Activated CD8-positive, alpha-beta memory T cell treated with anti-CD3 and anti-CD28 coated beads, Interleukin-2, amount 50 U/mL, for 1 hour (primary cell): ENCODE measurements around the gene TMEM126B.
A peak's percentile ranks its signal among the peaks of the same experiment; 100 is the strongest.
"Not testable (repeated sequence)": the region's sequence is repeated elsewhere in the genome, so short reads cannot be mapped to it uniquely, and the experiment has no call there.

ENCODE experiments used
- DNase-seq: peaks from one replicate; pipeline ENCODE4 v3.0.0-alpha.2; 2020; ENCODE audit errors: extremely low read depth

Gene TMEM126B

DNA sequence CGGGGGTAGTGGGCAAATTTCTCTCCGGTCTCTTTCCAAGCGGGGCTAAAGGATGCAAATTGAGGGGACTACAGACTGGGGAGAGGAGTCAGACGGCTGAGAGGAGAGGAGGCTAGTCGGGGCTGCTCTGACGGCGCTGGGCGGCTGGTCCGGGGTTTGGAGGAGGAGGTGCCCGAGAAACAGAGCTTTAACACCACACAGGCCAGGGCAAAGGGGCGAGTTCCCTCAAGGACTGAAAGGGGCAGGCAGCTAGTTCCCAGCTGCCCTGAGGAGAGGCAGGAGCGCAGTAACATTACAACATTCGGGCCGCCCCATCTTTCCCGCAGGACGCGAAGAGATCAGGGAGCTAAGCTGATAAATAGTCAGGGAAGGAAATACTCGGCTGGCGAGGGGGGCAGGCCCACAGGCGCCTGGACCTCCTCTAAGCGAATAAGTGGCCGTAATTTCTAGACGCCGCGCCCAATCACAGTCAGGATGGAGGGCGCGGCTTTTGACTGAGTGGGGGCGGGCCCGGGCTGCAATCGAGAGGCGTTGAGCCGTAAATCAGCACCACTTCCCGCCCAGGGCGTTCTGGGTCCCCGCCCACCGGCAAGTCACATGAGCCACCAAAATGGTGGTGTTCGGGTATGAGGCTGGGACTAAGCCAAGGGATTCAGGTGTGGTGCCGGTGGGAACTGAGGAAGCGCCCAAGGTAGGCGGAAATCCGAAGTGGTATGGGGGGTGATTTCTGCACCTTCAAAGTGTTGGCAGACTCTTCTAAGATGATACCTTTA is at the start of gene TMEM126B:
Gene TMEM126B, plus strand, starts transcription at position 596 of the 773 bp plus-strand sequence. Its CDS starts 15 bp downstream, at position 611.
- peak; percentile 82 for DNase-seq

DNA sequence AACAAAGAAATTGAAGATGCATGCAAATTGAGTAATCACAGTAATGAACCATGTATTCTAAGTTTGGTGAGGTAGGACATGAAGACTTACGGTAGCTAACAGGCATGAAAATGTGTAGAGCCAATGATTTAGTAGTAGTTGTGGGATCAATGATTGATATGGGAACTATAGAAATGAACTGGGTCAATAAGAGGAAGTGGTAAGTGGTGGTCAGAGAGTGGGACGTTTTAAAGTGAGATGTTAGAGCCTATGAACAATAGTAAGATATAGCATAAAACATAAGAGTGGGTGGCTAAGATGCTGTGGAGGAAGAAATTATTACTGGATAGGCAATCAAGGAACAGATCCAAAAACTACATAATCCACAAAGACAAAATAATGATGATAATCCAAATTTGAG is 46.3 kb upstream of the TMEM126B start:
- DNase-seq = no peak

DNA sequence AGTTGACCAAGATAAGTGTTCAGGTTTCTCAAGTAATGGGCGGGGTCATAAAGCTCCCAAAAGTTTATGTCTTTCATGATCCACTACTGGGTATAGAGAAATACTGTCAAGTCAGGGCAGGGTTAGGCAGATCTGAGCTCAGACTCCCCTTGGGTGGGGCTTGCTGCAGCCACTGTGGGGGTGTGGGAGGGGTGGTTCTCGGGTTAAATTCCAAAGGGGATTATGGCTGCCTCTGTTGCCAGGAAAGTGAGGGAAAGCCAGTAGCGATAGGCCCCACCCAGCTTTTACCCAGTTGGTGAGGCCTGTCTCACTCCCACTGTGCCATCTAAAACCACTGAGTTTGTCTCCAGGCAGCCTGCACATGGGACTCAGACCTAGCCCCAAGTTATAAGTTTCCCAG is 39.0 kb upstream of the TMEM126B start:
- no peak for DNase-seq

DNA sequence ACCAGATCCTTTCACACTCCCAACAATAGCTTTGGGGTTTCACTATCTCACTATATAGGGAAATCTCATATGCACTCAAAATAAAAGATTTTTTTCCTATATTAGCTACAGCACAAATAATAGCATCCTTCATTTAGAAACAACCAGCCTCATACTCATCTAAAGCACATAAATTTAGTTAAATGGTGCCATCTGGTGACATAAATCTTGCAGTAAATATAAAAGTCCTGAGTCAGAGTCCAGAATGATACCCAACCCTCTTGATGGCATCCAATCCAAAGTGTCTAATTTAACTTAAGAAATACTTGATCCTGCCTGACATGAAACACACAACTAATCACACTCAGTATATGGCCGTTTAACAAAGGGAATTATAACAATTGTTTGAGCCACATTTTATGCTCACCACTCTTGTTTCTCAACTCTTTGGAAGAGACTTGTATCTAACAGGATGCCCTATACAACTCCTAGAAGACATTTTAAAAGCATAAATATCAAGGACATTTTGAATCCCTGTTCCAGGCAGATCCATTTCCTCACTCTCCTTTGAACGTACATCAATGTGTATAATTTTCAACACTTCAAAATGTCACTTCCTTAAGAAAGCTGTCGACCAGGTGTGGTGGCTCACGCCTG is 37.4 kb upstream of the TMEM126B start:
- no peak for DNase-seq

GRCh38 chr11:85595285-85595884 is 33.0 kb upstream of the TMEM126B start:
- DNase-seq = no peak

DNA sequence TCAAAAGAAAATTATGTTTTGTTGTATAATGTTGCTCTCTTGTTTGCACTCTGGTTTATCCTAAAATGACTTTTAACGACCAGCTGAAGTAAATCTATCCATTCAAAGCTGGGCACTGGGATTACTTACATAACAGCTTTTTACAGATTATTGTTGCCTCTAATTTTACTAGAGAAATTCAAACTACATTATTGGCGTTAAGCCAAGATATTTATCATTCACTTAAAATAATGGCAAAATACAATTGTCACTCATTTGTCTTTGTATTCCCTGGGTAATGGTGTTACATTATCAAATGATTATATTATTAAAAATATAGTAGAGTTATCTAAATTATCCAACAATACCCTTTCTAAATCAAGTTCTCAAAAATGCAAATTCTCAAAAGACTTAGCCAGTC is 31.5 kb upstream of the TMEM126B start:
- DNase-seq = no peak

DNA sequence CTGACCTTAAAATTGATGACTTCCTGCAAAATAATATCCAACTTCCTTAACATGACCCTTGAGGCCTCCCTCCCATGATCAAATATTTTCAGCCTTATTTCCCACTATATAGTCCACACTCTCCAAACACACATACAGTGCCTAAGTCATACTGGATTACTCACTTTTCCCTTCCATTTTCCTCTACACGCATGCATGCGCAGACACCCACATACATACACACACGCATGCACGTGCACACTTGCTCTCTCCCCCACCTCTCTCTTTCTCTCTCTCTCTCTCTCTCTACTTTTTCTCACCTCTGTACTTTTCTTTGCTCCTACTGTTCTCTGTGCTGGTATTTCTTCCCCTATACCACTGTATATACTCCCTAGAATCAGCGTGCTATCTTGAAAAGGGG is 29.3 kb upstream of the TMEM126B start:
- no peak for DNase-seq

DNA sequence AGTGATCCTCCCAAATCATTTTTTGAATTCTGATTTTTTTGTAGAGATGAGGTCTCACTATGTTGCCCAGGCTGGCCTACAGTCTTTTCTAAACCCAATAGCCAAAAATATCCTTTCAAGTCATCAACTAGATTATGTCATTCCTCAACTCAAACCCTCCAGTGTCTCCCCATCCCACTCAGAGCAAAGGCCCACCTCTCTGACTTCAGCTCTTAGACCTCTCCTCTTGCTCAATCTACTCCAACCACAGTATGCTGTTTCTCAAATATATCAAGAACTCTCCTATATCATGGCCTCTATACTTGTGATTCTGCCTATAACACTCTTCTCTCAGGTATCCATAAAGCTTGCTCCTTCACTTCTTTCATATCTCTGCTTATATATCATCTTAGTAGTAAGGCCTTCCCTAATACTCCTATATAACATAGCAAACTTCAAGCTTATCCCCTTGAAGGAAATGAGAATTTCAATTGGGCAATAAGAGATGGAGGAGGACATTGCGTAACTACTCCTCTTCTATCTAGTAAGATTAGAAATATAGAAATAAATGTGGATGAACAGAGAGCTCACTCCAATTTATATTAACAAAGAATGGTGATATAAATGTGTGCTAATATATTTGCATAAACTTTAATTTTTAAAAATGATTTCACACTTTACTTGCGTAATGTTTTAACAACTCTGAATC is 25.7 kb upstream of the TMEM126B start:
- no peak for DNase-seq

DNA sequence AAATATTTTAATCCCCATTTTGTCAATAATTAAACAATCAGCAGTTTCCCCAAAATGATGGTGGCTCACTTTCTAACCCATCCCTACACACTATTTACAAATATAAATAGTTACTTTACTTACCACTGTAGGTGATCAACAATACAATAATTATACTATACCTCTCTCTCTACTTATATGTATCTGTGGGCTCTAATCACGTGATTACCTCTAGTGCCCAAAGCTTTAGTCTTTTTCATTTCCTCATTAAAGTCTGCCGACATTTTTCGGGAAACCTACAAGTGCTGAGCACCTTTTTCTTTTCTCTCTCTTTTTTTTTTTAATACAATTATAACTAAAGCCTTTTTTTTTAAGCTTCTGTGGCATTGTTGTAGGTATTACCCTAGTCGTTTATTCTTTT is 25.2 kb upstream of the TMEM126B start:
- no peak for DNase-seq

- not testable (repeated sequence) for DNase-seq
Observed at GRCh38 chr11:85606237-85606636, 22.2 kb upstream of the TMEM126B start.

DNA sequence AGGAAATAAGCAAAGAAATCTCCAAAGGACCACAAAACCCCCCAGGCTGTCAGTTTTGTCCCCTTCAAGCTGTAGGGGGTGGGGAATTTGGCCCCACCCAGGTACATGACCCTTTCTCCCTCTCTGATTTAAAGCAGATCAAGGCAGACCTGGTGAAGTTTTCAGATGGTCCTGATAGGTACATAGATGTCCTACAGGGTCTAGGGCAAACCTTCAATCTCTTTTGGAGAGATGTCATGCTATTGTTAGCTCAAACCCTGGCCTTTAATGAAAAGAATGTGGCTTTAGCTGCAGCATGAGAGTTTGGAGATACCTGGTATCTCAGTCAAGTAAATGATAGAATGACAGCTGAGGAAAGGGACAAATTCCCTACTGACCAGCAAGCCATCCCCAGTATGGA is 19.8 kb upstream of the TMEM126B start:
- not testable (repeated sequence) for DNase-seq

DNA sequence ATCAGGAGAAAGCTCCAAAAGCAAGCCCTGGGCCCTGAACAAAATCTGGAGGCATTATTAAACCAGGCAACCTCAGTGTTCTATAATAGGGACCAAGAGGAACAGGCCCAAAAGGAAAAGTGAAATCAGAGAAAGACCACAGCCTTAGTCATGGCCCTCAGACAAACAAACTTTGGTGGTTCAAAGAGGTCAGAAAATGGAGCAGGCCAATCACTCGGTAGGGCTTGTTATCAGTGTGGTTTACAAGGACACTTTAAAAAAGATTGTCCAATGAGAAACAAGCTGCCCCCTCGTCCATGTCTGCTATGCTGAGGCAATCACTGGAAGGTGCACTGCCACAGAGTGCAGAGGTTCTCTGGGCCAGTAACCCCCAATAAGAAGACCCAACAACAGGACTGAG is 19.1 kb upstream of the TMEM126B start:
- DNase-seq = not testable (repeated sequence)

GRCh38 chr11:85611643-85612042 is 16.8 kb upstream of the TMEM126B start:
- DNase-seq = not testable (repeated sequence)

DNA sequence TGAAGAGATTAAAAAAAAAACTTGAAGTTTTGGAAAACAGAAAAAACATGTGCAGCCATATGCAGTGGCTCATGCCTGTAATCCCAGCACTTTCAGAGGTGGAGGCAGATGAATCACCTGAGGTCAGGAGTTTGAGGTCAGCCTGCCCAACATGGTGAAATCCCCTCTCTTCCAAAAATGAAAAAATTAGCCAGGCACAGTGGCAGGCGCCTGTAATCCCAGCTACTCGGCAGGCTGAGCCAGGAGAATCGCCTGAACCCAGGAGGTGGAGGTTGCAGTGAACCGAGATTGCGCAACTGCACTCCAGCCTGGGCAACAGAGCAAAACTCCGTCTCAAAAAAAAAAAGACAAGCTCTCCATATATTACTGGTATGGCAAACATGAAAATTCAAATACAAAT is 8.9 kb upstream of the TMEM126B start:
- DNase-seq = no peak

DNA sequence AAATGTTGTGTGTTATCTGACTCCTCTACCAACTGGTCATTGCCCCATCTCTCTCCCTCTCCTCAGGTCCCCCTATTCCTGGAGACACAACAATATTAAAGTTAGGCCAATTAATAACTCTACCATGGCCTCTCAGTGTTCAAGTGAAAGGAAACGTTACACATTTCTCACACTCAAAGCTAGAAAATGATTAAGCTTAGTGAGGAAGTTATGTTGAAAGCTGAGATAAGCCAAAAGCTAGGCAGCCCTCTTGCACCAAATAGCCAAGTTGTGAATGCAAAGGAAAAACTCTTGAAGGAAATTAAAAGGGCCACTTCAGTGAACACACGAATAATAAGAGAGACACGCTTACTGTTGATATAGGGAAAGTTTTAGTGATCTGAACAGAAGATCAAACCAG is 8.1 kb upstream of the TMEM126B start:
- no peak for DNase-seq

- DNase-seq = no peak
Observed at GRCh38 chr11:85626496-85626895, 1.9 kb upstream of the TMEM126B start.

DNA sequence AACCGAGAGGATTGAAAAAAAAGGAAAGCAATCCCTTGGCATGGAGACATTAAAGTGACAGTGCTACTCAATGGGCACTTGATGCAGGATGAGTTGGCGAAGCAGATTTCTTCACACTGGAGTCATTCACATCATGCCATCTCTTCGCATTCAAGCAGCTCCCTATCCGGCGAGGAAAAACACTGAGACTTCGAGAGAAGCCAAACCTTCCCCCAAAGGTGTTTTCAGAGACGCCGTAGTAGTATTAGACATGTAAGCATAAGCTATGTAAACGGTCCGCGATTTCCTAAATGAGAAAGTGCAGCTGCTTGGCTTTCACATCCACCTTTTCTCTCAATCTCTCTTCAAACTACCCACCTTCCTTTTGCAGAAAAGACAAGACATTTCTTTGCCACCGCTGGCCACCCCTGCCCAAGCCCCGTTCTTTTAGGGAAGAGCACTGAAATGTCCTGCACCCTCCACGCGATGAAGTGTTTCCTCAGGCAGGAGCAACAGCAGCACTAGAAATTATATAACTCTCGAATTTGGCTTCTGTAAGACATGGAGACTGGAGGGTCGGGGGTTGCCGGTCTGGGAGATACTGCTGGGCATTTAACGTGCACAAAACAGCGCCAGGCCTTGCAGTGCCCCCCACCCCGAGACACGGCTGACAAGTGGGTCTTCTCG is 928 bp upstream of the TMEM126B start, which contains the start of gene DLG2:
Gene DLG2, minus strand, starts transcription at position 13 of the 666 bp plus-strand sequence.
- DNase-seq = no peak

- DNase-seq = no peak
Observed at GRCh38 chr11:85628771-85629341, 463 bp downstream of the TMEM126B start.

DNA sequence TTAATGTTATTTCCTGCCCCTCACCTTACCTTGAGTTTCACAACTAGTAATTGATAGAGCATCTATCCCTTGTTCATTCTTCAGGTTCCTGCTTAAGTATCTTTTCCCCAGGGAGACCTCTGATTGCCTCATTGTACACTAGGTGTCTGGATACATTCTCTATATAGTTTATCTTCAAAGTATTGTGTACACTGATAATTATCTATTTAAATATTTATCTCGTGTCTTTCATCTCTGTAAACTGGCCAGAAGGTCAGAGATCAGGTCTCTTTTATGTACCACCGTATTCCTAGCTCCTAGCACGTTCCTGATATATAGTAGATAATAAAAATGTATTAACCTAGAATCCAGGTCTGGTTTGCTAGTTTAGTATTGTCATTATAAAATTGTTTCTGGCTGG is 6.4 kb downstream of the TMEM126B start:
- DNase-seq = no peak

DNA sequence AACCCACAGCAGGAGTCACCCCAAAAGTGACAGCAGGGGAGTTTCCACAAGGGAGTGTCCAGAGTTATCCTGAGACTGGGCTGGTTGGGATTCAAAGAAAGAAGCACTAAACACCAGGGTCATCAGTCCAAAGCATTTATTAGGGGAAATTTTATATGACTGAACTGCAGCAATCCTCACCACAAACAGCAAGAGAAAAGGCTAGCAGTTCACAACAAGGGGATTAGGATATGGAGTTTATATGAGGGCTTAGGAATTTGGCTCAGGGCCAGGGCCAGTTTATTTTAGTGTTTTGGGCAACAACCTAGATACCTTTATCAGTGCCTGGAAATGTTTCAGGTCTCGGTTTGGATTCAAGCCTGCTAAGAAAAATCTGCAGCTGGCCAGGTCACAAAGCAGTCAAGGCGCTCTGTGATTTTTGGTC is 14.8 kb downstream of the TMEM126B start:
- no peak for DNase-seq

DNA sequence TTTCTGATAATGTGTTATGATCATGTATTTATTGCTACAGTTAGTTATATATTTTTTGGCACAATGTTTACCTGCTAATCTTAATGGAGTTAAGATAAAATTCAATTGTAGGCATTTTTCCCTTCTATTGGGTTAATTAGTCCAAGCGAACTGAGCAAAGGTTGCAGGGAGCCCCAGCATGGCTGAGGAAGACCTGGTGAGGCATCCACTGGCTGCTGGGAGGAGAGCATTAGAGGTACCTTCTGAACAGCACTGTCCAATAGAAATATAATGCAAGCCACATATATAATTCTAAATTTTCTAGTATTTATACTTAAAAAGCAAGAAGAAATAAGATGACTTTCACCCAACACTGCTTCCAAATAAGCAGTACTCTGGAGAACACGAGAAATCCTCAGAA is 18.7 kb downstream of the TMEM126B start:
- DNase-seq = no peak
